ENCODE data around the gene FAM3B.

DNA sequence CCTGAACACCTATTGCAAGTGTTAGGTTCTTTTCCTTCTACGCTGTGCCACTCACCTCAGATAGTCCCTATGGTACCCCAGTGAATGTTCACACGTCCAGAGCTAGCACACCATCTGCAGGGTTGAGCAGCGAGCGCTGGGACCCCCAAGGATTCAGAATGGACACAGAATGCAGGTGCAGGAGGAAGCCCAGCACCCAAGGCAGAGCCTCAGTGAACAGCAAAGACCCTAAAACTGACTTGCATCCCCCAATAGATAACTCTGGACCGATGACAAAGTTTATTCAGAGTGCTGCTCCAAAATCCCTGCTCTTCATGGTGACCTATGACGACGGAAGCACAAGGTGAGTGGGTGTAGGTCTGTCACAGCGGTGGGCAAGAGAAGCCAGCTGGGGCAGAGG lies 30.2 kb downstream of the FAM3B start:
- no peak for TF ChIP-seq POLR2AphosphoS5 (IDR thresholded peaks at IDR 0.05; ENCODE audit: low read depth, low read length)
- no peak for TF ChIP-seq POLR2A (IDR thresholded peaks at IDR 0.05; ENCODE audit: low read depth, low read length)
- TF ChIP-seq TAF1 (IDR thresholded peaks at IDR 0.05; ENCODE audit: low read depth, low read length) = no peak
- no peak for TF ChIP-seq SPI1 (IDR thresholded peaks at IDR 0.05; ENCODE audit: low read depth, low read length)

All from GM12891 (cell line).